HG02678 (cell line): ENCODE measurements around the gene ZNF418.
"Not testable (repeated sequence)": the region's sequence is repeated elsewhere in the genome, so short reads cannot be mapped to it uniquely, and the experiment has no call there.

Experiments
- ATAC-seq: cut with Tn5 transposase; IDR thresholded peaks from one replicate; pipeline ENCODE4 v1.9.1; 2021; ENCODE audit warnings: mild to moderate bottlenecking, moderate library complexity; ENCODE audit not compliant: unreplicated experiment

The ZNF418 gene

DNA sequence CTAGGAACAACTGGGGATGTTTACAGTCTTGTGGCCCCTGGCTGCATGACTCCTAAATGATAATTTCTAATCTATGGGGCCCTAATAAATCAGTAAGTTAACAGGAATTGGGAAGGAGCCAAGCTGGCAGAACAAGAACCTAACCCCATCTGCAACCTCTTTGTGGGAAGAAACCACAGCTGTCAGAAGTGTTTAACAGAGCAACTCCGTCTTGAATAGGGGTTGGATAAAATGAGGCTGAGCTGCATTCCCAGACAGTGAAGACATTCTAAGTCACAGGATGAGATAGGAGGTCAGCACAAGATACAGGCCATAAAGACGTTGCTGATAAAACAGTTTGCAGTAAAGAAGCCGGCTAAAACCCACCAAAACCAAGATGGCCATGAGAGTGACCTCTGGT is 44.5 kb downstream of the ZNF418 start:
- not testable (repeated sequence) for ATAC-seq

DNA sequence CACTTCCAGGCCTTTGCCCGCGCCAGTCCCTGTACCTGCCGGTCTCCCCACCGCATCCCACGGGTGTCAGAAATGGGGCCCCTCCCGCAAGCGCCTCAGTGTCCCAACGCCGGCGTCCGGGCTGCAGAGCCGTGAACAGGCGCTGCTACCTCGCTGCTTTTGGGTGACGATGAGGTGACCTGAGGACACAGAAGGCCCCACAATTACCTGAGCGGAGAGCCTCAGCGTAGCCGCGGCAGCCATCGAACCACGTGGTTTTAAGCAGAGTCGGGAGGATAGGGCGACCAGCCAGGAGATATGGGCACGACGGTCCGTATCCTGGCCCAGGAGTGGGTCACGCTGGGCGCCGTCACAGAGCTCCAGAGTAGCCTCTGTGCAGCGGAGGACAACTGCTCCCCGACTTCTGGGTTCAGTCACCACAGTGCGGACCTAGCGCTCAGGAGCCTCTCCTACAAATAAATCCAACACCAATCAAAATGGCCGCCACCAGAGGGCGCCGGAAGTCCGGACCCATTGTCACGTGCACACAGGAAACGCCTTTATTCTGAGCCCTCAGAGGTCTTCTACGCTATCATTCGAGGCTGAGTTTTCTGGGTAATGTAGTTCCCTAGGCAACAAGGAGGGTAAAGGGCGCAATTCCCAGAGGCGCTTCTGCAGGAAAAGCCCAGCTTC is 46.5 kb downstream of the ZNF418 start, which contains the start of gene ZNF814:
Gene ZNF814 (minus strand): TSS at position 478 of the 672 bp plus-strand sequence. CDS start 235 bp downstream, at position 243.
- peak; percentile 66 for ATAC-seq

DNA sequence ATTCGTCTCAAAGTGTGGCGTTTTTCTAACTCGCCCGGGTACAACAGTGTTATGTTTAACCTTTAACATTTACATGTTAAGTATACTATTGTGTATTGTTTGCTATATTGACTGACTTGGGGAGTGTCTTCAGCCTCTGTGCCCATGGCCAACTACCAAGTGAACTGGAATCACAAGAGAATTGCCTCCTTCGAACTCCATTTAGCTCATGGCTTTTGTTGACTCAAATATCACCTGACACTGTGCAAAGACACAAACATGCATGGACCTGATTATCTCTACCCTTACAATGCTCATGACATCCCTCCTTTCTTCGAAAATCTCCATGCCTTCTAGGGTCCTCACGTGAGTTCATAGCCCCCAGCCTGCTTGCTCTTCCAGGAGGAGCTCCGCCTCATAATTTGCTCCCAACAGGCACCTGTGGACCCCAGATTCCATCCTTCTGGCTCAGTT is 47.1 kb downstream of the ZNF418 start:
- ATAC-seq = no peak

DNA sequence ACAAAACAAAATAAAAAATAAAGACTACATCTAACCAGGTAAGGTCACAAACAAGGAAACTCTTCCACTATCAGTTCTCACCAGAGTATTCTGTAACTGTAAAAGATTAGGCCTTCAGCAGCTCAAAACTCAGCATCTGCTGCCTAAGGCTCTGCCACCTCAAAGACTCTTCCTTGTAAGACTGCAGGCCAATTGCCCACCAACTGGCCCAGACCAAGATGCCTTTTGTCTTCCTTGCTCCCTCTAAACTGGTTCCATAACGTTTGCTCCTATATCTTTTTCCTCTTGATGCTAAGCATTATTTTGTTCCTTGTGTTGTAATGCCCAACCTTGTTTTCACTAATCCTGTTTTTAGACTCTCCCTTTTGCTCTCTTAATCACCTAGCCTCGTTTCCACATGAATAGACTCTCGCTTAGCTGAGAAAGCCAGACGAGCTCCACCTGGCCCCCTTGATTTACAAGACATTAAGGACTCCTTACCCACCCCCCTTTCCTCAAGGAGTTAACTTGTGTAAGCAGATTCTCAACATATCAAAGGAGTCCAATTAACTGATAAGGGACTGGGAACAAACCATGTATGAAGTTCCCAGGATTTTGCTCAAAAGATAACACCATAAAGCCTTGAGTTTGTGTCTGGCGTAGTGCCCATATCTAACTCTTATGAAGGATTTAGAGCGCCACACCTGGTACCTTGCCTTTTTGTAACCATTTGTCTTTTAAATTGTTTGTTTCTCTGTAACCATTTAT is 47.8 kb downstream of the ZNF418 start:
- ATAC-seq = no peak

DNA sequence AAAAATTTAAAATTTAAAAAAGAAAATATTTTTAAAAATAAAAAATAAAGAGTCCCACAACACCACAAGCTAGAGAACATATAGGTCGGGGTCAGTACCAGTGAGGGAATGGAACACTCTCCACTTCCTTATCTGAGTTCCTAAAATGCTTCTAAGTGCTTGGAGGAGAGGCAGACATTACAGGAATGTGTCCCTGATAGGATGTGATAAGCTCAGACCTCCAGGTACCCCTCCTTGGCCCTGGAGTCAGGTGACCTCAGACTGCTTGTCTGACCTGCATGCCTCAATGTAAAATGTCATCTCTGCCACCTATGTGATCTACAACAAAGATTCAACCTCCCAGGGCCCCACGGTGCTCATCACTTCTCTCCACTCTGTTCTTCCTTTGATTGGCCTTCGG is 49.2 kb downstream of the ZNF418 start:
- no peak for ATAC-seq

DNA sequence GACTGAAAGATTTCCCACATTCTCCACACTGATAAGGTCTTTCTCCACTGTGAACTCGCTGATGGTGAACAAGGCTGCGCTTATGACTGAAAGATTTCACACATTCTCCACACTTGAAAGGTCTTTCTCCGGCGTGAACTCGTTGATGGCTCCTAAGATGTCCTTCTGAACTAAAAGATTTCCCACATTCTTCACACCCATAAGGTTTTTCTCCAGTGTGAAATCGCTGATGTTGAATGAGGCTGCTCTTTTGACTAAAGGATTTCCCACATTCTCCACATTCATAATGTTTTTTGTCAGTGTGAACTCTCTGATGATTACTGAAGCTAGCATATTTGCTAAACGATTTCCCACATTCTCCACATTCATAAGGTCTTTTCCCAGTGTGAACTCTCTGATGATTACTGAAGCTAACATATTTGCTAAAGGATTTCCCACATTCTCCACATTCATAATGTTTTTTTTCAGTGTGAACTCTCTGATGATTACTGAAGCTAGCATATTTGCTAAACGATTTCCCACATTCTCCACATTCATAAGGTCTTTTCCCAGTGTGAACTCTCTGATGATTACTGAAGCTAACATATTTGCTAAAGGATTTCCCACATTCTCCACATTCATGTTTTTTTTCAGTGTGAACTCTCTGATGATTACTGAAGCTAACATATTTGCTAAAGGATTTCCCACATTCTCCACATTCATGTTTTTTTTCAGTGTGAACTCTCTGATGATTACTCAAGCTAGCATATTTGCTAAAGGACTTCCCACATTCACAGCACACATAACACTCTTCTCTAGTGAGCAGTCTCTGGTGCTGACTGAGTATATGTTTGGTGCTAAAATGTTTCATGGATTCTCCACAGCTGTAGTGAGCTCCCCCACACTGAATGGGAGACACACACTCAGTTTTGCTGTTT is 61.1 kb downstream of the ZNF418 start:
- not testable (repeated sequence) for ATAC-seq

DNA sequence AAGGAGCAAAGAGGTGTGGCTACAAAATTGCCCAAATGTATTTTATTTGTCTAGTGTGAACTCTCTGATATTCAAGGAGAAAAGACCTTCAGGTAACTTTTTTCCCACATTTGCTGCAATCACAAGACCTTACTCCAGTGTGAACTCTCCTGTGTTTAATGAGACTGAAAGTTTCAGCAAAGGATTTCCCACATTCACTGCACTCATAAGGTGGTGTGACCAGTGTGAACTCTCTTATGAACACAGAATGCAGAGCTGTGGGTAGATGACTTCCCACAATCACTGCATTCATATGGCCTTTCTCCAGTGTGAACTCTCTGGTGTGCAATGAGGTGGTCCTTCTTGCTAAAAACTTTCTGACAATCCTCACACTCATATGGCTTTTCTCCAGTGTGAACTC is 62.8 kb downstream of the ZNF418 start:
- ATAC-seq = no peak
